GM10847 (cell line): ENCODE data around the gene NUDT8.

ENCODE experiments used
- POLR2A ChIP-seq: IDR thresholded peaks from 2 replicates; pipeline ENCODE4 v1.6.1; 2011; ENCODE audit not compliant: insufficient read length; ENCODE audit errors: extremely low read depth

The NUDT8 gene

GRCh38 chr11:67629386-67630227 lies at the start of gene NUDT8:
Gene NUDT8, minus strand, starts transcription at chr11:67629937. Its CDS starts 26 bp downstream, at chr11:67629911.
- TF ChIP-seq POLR2A, result peak; percentile 46

GRCh38 chr11:67675058-67675747 lies 45.5 kb upstream of the NUDT8 start:
- TF ChIP-seq POLR2A, result no peak

- no peak for TF ChIP-seq POLR2A
Measured at GRCh38 chr11:67674442-67674871, 44.7 kb upstream of the NUDT8 start, which contains the start of gene ALDH3B2. Gene ALDH3B2, minus strand, starts transcription at chr11:67674623. Its CDS starts 7,688 bp downstream, at chr11:67666935.

- TF ChIP-seq POLR2A, result no peak
Measured at GRCh38 chr11:67673902-67674301, 44.2 kb upstream of the NUDT8 start.

- TF ChIP-seq POLR2A, result no peak
Measured at GRCh38 chr11:67673358-67673757, 43.6 kb upstream of the NUDT8 start.

GRCh38 chr11:67671211-67671520 lies 41.4 kb upstream of the NUDT8 start:
- no peak for TF ChIP-seq POLR2A

- TF ChIP-seq POLR2A, result no peak
Measured at GRCh38 chr11:67670316-67671210, 40.8 kb upstream of the NUDT8 start.

- no peak for TF ChIP-seq POLR2A
Measured at GRCh38 chr11:67668192-67668551, 38.4 kb upstream of the NUDT8 start.

- no peak for TF ChIP-seq POLR2A
Measured at GRCh38 chr11:67667490-67668191, 37.9 kb upstream of the NUDT8 start.

- no peak for TF ChIP-seq POLR2A
Measured at GRCh38 chr11:67666676-67667489, 37.1 kb upstream of the NUDT8 start.

- no peak for TF ChIP-seq POLR2A
Measured at GRCh38 chr11:67666303-67666645, 36.5 kb upstream of the NUDT8 start.

- no peak for TF ChIP-seq POLR2A
Measured at GRCh38 chr11:67665541-67666302, 36.0 kb upstream of the NUDT8 start.

GRCh38 chr11:67664696-67665540 lies 35.2 kb upstream of the NUDT8 start:
- no peak for TF ChIP-seq POLR2A

GRCh38 chr11:67664213-67664585 lies 34.5 kb upstream of the NUDT8 start:
- no peak for TF ChIP-seq POLR2A
